Activated CD4-positive, alpha-beta T cell treated with anti-CD3 and anti-CD28 coated beads, Interleukin-2, amount 50 U/mL, for 16 hours (primary cell): ENCODE data around the gene KAT8.
"Not testable (repeated sequence)": the region's sequence is repeated elsewhere in the genome, so short reads cannot be mapped to it uniquely, and the experiment has no call there.

Experiments used
- DNase-seq: peaks from one replicate; pipeline ENCODE4 v3.0.0-alpha.2; 2020

Gene KAT8

GRCh38 chr16:31084584-31085302 lies 32.7 kb upstream of the KAT8 start:
- DNase-seq: no peak

- DNase-seq: no peak
These were observed 32.1 kb upstream of the KAT8 start for GRCh38 chr16:31085411-31085810.

GRCh38 chr16:31085873-31086628 lies 31.4 kb upstream of the KAT8 start:
- no peak for DNase-seq

GRCh38 chr16:31086629-31086906 lies 30.9 kb upstream of the KAT8 start:
- DNase-seq: no peak

GRCh38 chr16:31087481-31087880 lies 30.0 kb upstream of the KAT8 start:
- DNase-seq: no peak

GRCh38 chr16:31087971-31088370 lies 29.5 kb upstream of the KAT8 start:
- DNase-seq: no peak

- no peak for DNase-seq
These were observed 28.8 kb upstream of the KAT8 start, which contains the start of gene PRSS53 for GRCh38 chr16:31088459-31089183. PRSS53 (minus strand) TSS chr16:31088943; CDS start chr16:31088809, 134 bp downstream.

- no peak for DNase-seq
These were observed 28.3 kb upstream of the KAT8 start for GRCh38 chr16:31089199-31089598.

- DNase-seq: no peak
These were observed 26.9 kb upstream of the KAT8 start for GRCh38 chr16:31090540-31090939.

- no peak for DNase-seq
These were observed 25.1 kb upstream of the KAT8 start for GRCh38 chr16:31092330-31092729.

GRCh38 chr16:31093132-31093703 lies 24.2 kb upstream of the KAT8 start:
- no peak for DNase-seq

- DNase-seq: no peak
These were observed 23.4 kb upstream of the KAT8 start for GRCh38 chr16:31094088-31094423.

- peak; percentile 96 for DNase-seq
These were observed 22.9 kb upstream of the KAT8 start, which contains the start of gene VKORC1 for GRCh38 chr16:31094424-31095120. VKORC1 (minus strand) TSS chr16:31094797; CDS start chr16:31094729, 68 bp downstream.

- no peak for DNase-seq
These were observed 17.4 kb upstream of the KAT8 start for GRCh38 chr16:31099860-31100638.

- DNase-seq: not testable (repeated sequence)
These were observed 16.4 kb upstream of the KAT8 start for GRCh38 chr16:31100876-31101641.

- peak; percentile 87 for DNase-seq
These were observed 11.7 kb upstream of the KAT8 start for GRCh38 chr16:31105677-31106213.

GRCh38 chr16:31106509-31107464 lies 10.7 kb upstream of the KAT8 start:
- no peak for DNase-seq

- peak; percentile 68 for DNase-seq
These were observed 10.0 kb upstream of the KAT8 start for GRCh38 chr16:31107465-31107867.

GRCh38 chr16:31108035-31108793 lies 9.2 kb upstream of the KAT8 start, which contains the start of gene BCKDK:
BCKDK (plus strand) TSS chr16:31108386; CDS start chr16:31109224, 838 bp downstream.
- peak; percentile 85 for DNase-seq
